ENCODE data around the gene IFFO2. TPM values are rescaled to one million over a fixed set of nuclear protein-coding genes. Genes with fewer than 3 reads are reported as not detected.

The IFFO2 gene
- total and polyA plus RNA-seq, 2 of the 13 experiments (the other 11 are each of a cell fraction or from before 2014, with no cell fraction given): 7.3 to 16.7 TPM

DNA sequence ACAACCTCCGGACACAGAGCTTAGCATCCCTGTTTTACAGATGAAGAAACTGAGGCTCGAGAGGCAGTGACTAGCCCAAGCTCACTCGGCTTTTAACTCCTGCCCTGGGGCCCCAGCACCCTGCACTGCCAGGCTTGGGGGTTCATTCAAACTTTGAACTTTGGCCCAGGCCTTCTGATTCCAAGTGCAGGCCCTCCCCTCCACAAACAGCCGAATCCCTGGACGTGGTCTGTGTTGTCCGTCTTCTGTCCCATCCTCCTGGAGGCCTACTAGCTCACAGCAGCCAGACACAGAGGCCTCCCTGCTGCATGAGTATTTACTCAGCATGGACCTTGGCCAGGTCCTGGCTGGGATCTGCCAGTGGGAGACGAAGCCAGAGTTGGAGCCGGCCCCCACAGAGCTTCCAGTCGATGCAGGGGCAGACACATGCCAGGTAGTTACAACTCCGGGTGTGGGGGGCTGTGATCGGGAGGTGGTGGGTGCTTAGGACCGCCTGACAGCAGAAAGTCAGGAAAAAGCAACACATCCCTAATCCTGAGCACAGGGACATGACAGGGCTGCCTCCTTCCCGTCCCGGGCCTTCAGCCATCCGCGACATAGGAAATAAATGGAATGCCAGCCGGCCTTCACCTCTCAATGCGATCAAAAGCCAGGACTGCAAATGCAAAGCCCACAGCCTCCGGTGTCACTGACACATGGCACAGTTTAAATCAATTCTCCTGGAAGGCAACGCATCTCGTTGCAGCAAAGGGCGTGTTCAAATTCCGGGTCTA, 7.4 kb downstream of the IFFO2 start (continued):
- TF ChIP-seq ZNF567 (CRISPR knock-in tag; IDR thresholded peaks at IDR 0.05; ENCODE audit: borderline replicate concordance): 0 out of 2 replicates have a peak, but pooled peaks have one; percentile 58
- TF ChIP-seq MED13 (CRISPR knock-in tag; IDR thresholded peaks at IDR 0.05): peak; percentile 72
- TF ChIP-seq KLF15 (CRISPR knock-in tag; IDR thresholded peaks at IDR 0.05; ENCODE audit: borderline replicate concordance): no peak
- no peak for TF ChIP-seq ARNT2 (CRISPR knock-in tag; IDR thresholded peaks at IDR 0.05; ENCODE audit: low read depth)
- peak; percentile 89 for TF ChIP-seq ZNF761 (CRISPR knock-in tag; conservative IDR thresholded peaks at IDR 0.05)
- TF ChIP-seq ZBTB8A (CRISPR knock-in tag; IDR thresholded peaks at IDR 0.05; ENCODE audit: borderline replicate concordance, low read depth): no peak; the same call in 1 of the 2 replicates
- TF ChIP-seq, protein P1, sequence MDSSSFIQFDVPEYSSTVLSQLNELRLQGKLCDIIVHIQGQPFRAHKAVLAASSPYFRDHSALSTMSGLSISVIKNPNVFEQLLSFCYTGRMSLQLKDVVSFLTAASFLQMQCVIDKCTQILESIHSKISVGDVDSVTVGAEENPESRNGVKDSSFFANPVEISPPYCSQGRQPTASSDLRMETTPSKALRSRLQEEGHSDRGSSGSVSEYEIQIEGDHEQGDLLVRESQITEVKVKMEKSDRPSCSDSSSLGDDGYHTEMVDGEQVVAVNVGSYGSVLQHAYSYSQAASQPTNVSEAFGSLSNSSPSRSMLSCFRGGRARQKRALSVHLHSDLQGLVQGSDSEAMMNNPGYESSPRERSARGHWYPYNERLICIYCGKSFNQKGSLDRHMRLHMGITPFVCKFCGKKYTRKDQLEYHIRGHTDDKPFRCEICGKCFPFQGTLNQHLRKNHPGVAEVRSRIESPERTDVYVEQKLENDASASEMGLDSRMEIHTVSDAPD (CRISPR knock-in tag; IDR thresholded peaks at IDR 0.05): peak; percentile 62; the same call in 1 of the 2 replicates
- no peak for TF ChIP-seq ZNF17 (CRISPR knock-in tag; IDR thresholded peaks at IDR 0.05)
- peak; percentile 90 for TF ChIP-seq HOXA3 (CRISPR knock-in tag; IDR thresholded peaks at IDR 0.05)
- TF ChIP-seq, protein P2, sequence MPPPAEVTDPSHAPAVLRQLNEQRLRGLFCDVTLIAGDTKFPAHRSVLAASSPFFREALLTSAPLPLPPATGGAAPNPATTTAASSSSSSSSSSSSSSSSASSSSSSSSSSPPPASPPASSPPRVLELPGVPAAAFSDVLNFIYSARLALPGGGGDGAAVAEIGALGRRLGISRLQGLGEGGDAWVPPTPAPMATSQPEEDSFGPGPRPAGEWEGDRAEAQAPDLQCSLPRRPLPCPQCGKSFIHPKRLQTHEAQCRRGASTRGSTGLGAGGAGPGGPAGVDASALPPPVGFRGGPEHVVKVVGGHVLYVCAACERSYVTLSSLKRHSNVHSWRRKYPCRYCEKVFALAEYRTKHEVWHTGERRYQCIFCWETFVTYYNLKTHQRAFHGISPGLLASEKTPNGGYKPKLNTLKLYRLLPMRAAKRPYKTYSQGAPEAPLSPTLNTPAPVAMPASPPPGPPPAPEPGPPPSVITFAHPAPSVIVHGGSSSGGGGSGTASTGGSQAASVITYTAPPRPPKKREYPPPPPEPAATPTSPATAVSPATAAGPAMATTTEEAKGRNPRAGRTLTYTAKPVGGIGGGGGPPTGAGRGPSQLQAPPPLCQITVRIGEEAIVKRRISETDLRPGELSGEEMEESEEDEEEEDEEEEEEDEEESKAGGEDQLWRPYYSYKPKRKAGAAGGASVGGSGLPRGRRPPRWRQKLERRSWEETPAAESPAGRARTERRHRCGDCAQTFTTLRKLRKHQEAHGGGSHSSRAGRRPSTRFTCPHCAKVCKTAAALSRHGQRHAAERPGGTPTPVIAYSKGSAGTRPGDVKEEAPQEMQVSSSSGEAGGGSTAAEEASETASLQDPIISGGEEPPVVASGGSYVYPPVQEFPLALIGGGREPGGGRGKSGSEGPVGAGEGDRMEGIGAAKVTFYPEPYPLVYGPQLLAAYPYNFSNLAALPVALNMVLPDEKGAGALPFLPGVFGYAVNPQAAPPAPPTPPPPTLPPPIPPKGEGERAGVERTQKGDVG (CRISPR knock-in tag; IDR thresholded peaks at IDR 0.05; ENCODE audit: borderline replicate concordance): peak; percentile 88; the same call in 1 of the 2 replicates
- no peak for TF ChIP-seq ZNF841 (CRISPR knock-in tag; IDR thresholded peaks at IDR 0.05; ENCODE audit: borderline replicate concordance)
- no peak for TF ChIP-seq TCF12 (IDR thresholded peaks at IDR 0.05)
- TF ChIP-seq TCF12 (CRISPR knock-in tag; IDR thresholded peaks at IDR 0.05): peak; percentile 82
- no peak for TF ChIP-seq KLF11 (CRISPR knock-in tag; IDR thresholded peaks at IDR 0.05)
- TF ChIP-seq ETV6 (CRISPR knock-in tag; conservative IDR thresholded peaks at IDR 0.05): peak; percentile 67; the same call in 1 of the 2 replicates
- TF ChIP-seq ZMYM3 (CRISPR knock-in tag; IDR thresholded peaks at IDR 0.05): peak; percentile 98
- TF ChIP-seq TGIF2 (CRISPR knock-in tag; IDR thresholded peaks at IDR 0.05): peak; percentile 79; the same call in 1 of the 2 replicates
- TF ChIP-seq CENPT (CRISPR knock-in tag; IDR thresholded peaks at IDR 0.05; ENCODE audit: low read depth): no peak
- TF ChIP-seq ZSCAN9 (CRISPR knock-in tag; IDR thresholded peaks at IDR 0.05; ENCODE audit: borderline replicate concordance): peak; percentile 76; the same call in 1 of the 2 replicates
- TF ChIP-seq ZNF589 (CRISPR knock-in tag; conservative IDR thresholded peaks at IDR 0.05): 0 out of 2 replicates have a peak, but pooled peaks have one; percentile 56
- TF ChIP-seq MIER2 (CRISPR knock-in tag; IDR thresholded peaks at IDR 0.05): peak; percentile 9; the same call in 1 of the 2 replicates
- TF ChIP-seq ZNF557 (CRISPR knock-in tag; IDR thresholded peaks at IDR 0.05): peak; percentile 84; the same call in 1 of the 2 replicates
- TF ChIP-seq RBAK (CRISPR knock-in tag; IDR thresholded peaks at IDR 0.05): no peak
- peak; percentile 37; the same call in 1 of the 2 replicates for TF ChIP-seq ZNF547 (CRISPR knock-in tag; IDR thresholded peaks at IDR 0.05)
